Measurements from ENCODE around the gene PTP4A1.

- no peak for TF ChIP-seq MAX (IDR thresholded peaks at IDR 0.05)
- no peak for TF ChIP-seq CTCF (IDR thresholded peaks at IDR 0.05 in 2 of 3, conservative IDR thresholded peaks at IDR 0.05 in 1 of 3; ENCODE audit: borderline replicate concordance in 1 of 3, insufficient read depth in 1 of 3, low read depth in 2 of 3, low read length in 2 of 3)
- no peak for TF ChIP-seq REST (IDR thresholded peaks at IDR 0.05; ENCODE audit: low read depth)
- TF ChIP-seq CEBPB (IDR thresholded peaks at IDR 0.05; ENCODE audit: low read depth): no peak
- TF ChIP-seq POLR2A (IDR thresholded peaks at IDR 0.05; ENCODE audit: borderline replicate concordance, extremely low read depth, insufficient read depth, insufficient read length): no peak
- TF ChIP-seq EZH2 (IDR thresholded peaks at IDR 0.05): no peak
- no peak for TF ChIP-seq TCF7L2 (IDR thresholded peaks at IDR 0.05; ENCODE audit: borderline replicate concordance, extremely low read depth, insufficient read depth, insufficient read length)
- no peak for TF ChIP-seq ATF3 (IDR thresholded peaks at IDR 0.05)
- TF ChIP-seq EGR1 (IDR thresholded peaks at IDR 0.05; ENCODE audit: low read depth): no peak
- TF ChIP-seq FOSL1 (IDR thresholded peaks at IDR 0.05; ENCODE audit: low read depth): no peak
- no peak for TF ChIP-seq SP1 (IDR thresholded peaks at IDR 0.05; ENCODE audit: low read depth)
Observed at GRCh38 chr6:63609231-63609630, 37.0 kb downstream of the PTP4A1 start.
